Gastroesophageal sphincter (tissue), 4 donors: ENCODE results near the gene GPX5. TPM values are rescaled to one million over a fixed set of nuclear protein-coding genes. Genes with fewer than 3 reads are reported as not detected.
"Not testable (repeated sequence)": the region's sequence is repeated elsewhere in the genome, so short reads cannot be mapped to it uniquely, and the experiment has no call there.

ENCODE experiments used
- ATAC-seq: fragments of 150-250 bp; one replicate; pipeline ENCODE4 v1.9.1; 2016; ENCODE audit warnings: mild to moderate bottlenecking, moderate library complexity
- H3K27ac ChIP-seq, 4 donors: fragments of 200-600 bp; sonication (generic) in 3 of 4; 1 replicate in 3 of 4; 2 replicates in 1 of 4; pipeline ENCODE4 v1.5.1; 2016 to 2019
- H3K27me3 ChIP-seq: fragments of 200-600 bp; sonication (generic); one replicate; pipeline ENCODE4 v1.5.1; 2019
- H3K36me3 ChIP-seq, 2 donors: fragments of 200-600 bp; sonication (generic); one replicate each; pipeline ENCODE4 v1.5.1; 2019; ENCODE audit warnings: control low read depth in 1 of 2
- H3K4me1 ChIP-seq, 3 donors: fragments of 200-600 bp; sonication (generic); 1 replicate in 2 of 3; 2 replicates in 1 of 3; pipeline ENCODE4 v1.5.1; 2016 to 2019; ENCODE audit warnings: control low read depth in 2 of 3
- H3K4me3 ChIP-seq, 2 donors: fragments of 200-600 bp; sonication (generic); one replicate each; pipeline ENCODE4 v1.5.1; 2019; ENCODE audit warnings: mild to moderate bottlenecking in 1 of 2, moderate library complexity in 1 of 2
- H3K9me3 ChIP-seq, 3 donors: fragments of 200-600 bp; sonication (generic); one replicate each; pipeline ENCODE4 v1.5.1; 2017 to 2019; ENCODE audit warnings: control low read depth in 2 of 3
- CTCF ChIP-seq, 4 experiments: fragments of 200-600 bp in 2 of 4; fragments of 450-650 bp in 2 of 4; sonication (generic) in 1 of 4; IDR thresholded peaks; one replicate each; pipeline ENCODE4 v1.5.1; 2017 to 2019; ENCODE audit warnings: antibody characterized with exemption in 4 of 4, mild to moderate bottlenecking in 2 of 4, moderate library complexity in 2 of 4
- EP300 ChIP-seq: sonication (generic); formaldehyde crosslinking; IDR thresholded peaks from one replicate; pipeline ENCODE4 v1.6.1; 2017; ENCODE audit warnings: antibody characterized with exemption, mild to moderate bottlenecking
- POLR2A ChIP-seq, 2 donors: fragments of 450-650 bp; IDR thresholded peaks; one replicate each; pipeline ENCODE4 v1.6.1; 2017; ENCODE audit warnings: antibody characterized with exemption in 2 of 2, mild to moderate bottlenecking in 2 of 2, moderate library complexity in 1 of 2
- POLR2AphosphoS5 ChIP-seq: sonication (generic); formaldehyde crosslinking; IDR thresholded peaks from one replicate; pipeline ENCODE4 v1.6.1; 2017; ENCODE audit warnings: antibody characterized with exemption
- WGBS, 2 donors: methylation state at CpG; one replicate each; pipeline ENCODE4 v1.1.5; 2018; ENCODE audit warnings: low coverage in 1 of 2; 5-methylcytosine and 5-hydroxymethylcytosine counted together
- total RNA-seq, 4 donors: library from RNA; depleted of rRNA; stranded (reverse); fragments of >200 nt; gene quantifications; one replicate each; pipeline ENCODE4 v1.1.0, GENCODE V29; 2016

Gene GPX5
- total RNA-seq, 4 donors from 2014 or later: not detected

GRCh38 chr6:28543651-28544610 lies 18.2 kb downstream of the GPX5 start:
- no peaks in the 10 kb centered on the region for H3K4me1 ChIP-seq
- H3K36me3 ChIP-seq: no peaks in the 10 kb centered on the region
- WGBS, 2 donors: 10 to 17% methylated on average over 17 to 29 of the region's 31 CpGs
- H3K4me3 ChIP-seq: no peak overlapping the region
- ATAC-seq: no peak
- H3K27ac ChIP-seq: no peak overlapping the region
- TF ChIP-seq POLR2AphosphoS5 (no peak), EP300 (no peak), CTCF (IDR thresholded peaks at IDR 0.05) (no peak), POLR2A (IDR thresholded peaks at IDR 0.05) (no peak)
- H3K9me3 ChIP-seq: peaks cover 0 to 19% (median 0%) of the 10 kb centered on the region in 3 donors
- H3K27me3 ChIP-seq: peaks cover 65% of the 10 kb centered on the region

DNA sequence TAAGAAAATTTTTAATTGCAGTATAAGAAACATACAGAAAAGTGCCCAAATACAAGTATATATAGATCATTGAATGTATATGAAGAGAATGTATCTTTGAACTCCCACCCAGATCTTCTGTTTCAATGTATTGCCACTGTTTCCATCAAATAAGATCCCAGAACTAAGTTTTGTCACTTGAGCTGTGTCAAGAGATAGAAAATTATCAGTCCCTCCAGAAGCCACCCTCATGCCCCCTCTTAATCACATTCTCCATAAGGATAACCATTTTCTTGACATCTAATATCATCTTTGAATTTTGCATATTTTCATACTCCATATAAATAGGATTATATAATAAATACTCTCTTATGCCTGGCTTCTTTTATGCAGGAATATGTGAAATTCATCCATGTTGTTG lies 20.3 kb downstream of the GPX5 start:
- peaks cover 75% of the 10 kb centered on the region for H3K27me3 ChIP-seq
- TF ChIP-seq CTCF (IDR thresholded peaks at IDR 0.05): no peak
- no peak for TF ChIP-seq POLR2A (IDR thresholded peaks at IDR 0.05)
- TF ChIP-seq POLR2AphosphoS5: no peak
- no peak for TF ChIP-seq EP300
- ATAC-seq: no peak
- H3K4me1 ChIP-seq: no peaks in the 10 kb centered on the region
- H3K9me3 ChIP-seq: peaks cover 0 to 19% (median 0%) of the 10 kb centered on the region in 3 donors
- H3K36me3 ChIP-seq: no peaks in the 10 kb centered on the region
- no peak overlapping the region for H3K27ac ChIP-seq
- H3K4me3 ChIP-seq: no peak overlapping the region

- H3K9me3 ChIP-seq: peaks cover 0 to 14% (median 0%) of the 10 kb centered on the region in 3 donors
- not testable (repeated sequence) for H3K36me3 ChIP-seq, H3K4me1 ChIP-seq, ATAC-seq, H3K27ac ChIP-seq, H3K4me3 ChIP-seq
- WGBS, 2 donors: 51 to 64% methylated on average over 2 to 3 of the region's 3 CpGs
- peaks cover 80% of the 10 kb centered on the region for H3K27me3 ChIP-seq
Observed at GRCh38 chr6:28547003-28547402, 21.3 kb downstream of the GPX5 start.

- H3K36me3 ChIP-seq: no peaks in the 10 kb centered on the region
- no peaks in the 10 kb centered on the region for H3K4me1 ChIP-seq
- peaks cover 73% of the 10 kb centered on the region for H3K27me3 ChIP-seq
- no peak for ATAC-seq
- H3K27ac ChIP-seq: no peak overlapping the region
- TF ChIP-seq POLR2A (IDR thresholded peaks at IDR 0.05): no peak
- TF ChIP-seq POLR2AphosphoS5: no peak
- no peak for TF ChIP-seq CTCF (IDR thresholded peaks at IDR 0.05)
- no peak for TF ChIP-seq EP300
- no peak overlapping the region for H3K4me3 ChIP-seq
- 50 to 75% methylated on average over 3 to 4 of the region's 4 CpGs for WGBS, 2 donors
- peaks cover 0 to 8% (median 0%) of the 10 kb centered on the region in 3 donors for H3K9me3 ChIP-seq
Observed at GRCh38 chr6:28551891-28552666, 26.4 kb downstream of the GPX5 start.

GRCh38 chr6:28553384-28553985 lies 27.8 kb downstream of the GPX5 start:
- H3K27me3 ChIP-seq: peaks cover 71% of the 10 kb centered on the region
- no peak for TF ChIP-seq POLR2A (IDR thresholded peaks at IDR 0.05)
- ATAC-seq: no peak
- 38 to 49% methylated on average over 6 to 8 of the region's 8 CpGs for WGBS, 2 donors
- H3K4me1 ChIP-seq: no peaks in the 10 kb centered on the region
- no peak overlapping the region for H3K27ac ChIP-seq
- no peaks in the 10 kb centered on the region for H3K9me3 ChIP-seq
- no peaks in the 10 kb centered on the region for H3K36me3 ChIP-seq
- H3K4me3 ChIP-seq: no peak overlapping the region
